Panc1 (cell line): ENCODE results near the gene PRDX4. TPM values are rescaled to one million over a fixed set of nuclear protein-coding genes. Genes with fewer than 3 reads are reported as not detected.

Experiments used
- ATAC-seq: fragments of 200-7000 bp; cut with Tn5 transposase; 2 replicates; pipeline ENCODE4 v1.9.1; 2020; ENCODE audit warnings: mild to moderate bottlenecking, moderate library complexity
- BruUV-seq: library from RNA; stranded (reverse); fragments of 400-500 nt; replicated peaks from 2 replicates; lab custom pipeline; 2021; lab: Mats Ljungman, UMichigan
- CTCF ChIA-PET: fragments of 300-600 bp; sonication (Branson Sonifier 250); formaldehyde crosslinking; loops from one replicate; lab custom pipeline; 2022; ENCODE audit warnings: antibody characterized with exemption; lab: Charles Lee
- POLR2A ChIA-PET: fragments of 300-600 bp; sonication (Branson Sonifier 250); formaldehyde crosslinking; loops from one replicate; lab custom pipeline; 2022; ENCODE audit warnings: antibody characterized with exemption; lab: Charles Lee
- DNase-seq: peaks from one replicate; pipeline ENCODE4 v3.0.0-alpha.2; 2010; ENCODE audit warnings: low read depth, low spot score
- H3K27ac ChIP-seq: 2 replicates; pipeline ENCODE4 v1.5.1; 2011; ENCODE audit warnings: mild to moderate bottlenecking, low read length, inconsistent platforms
- H3K27me3 ChIP-seq: fragments of 200-500 bp; sonication (Bioruptor generic); 2 replicates; pipeline ENCODE4 v1.6.0; 2014; ENCODE audit warnings: low read length, inconsistent platforms; ENCODE audit not compliant: control insufficient read depth, insufficient read depth
- H3K36me3 ChIP-seq: fragments of 200-500 bp; sonication (Bioruptor generic); 2 replicates; pipeline ENCODE4 v1.5.1; 2014; ENCODE audit warnings: inconsistent platforms, mild to moderate bottlenecking, low read length, moderate library complexity; ENCODE audit not compliant: control insufficient read depth, insufficient read depth
- H3K4me1 ChIP-seq: 2 replicates; pipeline ENCODE4 v1.5.1; 2011; ENCODE audit warnings: inconsistent platforms, mild to moderate bottlenecking, low read length, moderate library complexity; ENCODE audit not compliant: control insufficient read depth, insufficient read depth
- H3K4me3 ChIP-seq, 2 experiments: 2 replicates each; pipeline ENCODE4 v1.5.1; 2011 to 2012; ENCODE audit warnings: low read depth in 2 of 2, low read length in 2 of 2, mild to moderate bottlenecking in 2 of 2, inconsistent platforms in 1 of 2, moderate library complexity in 1 of 2
- H3K9me3 ChIP-seq: fragments of 200-500 bp; sonication (Bioruptor generic); 2 replicates; pipeline ENCODE4 v1.5.1; 2014; ENCODE audit warnings: low read depth, mild to moderate bottlenecking, inconsistent platforms, low read length, moderate library complexity; ENCODE audit not compliant: control insufficient read depth, insufficient read depth
- POLR2AphosphoS5 ChIP-seq: IDR thresholded peaks from 2 replicates; pipeline ENCODE4 v1.6.1; 2012; ENCODE audit warnings: mild to moderate bottlenecking, low read depth, low read length, moderate library complexity
- SIN3A ChIP-seq: IDR thresholded peaks from 2 replicates; pipeline ENCODE4 v1.6.1; 2012; ENCODE audit warnings: low read depth, mild to moderate bottlenecking, low read length, moderate library complexity, borderline replicate concordance; ENCODE audit not compliant: insufficient read depth
- TCF7L2 ChIP-seq: IDR thresholded peaks from 2 replicates; pipeline ENCODE4 v1.6.1; 2011; ENCODE audit warnings: mild to moderate bottlenecking, low read depth, low read length, inconsistent platforms
- in situ Hi-C: cut with HindIII; loops from 2 replicates; pipeline ENCODE4 v1.10.0; 2016; ENCODE audit warnings: low sequenced_read_pairs, low pct_unique_long_range_greater_than_20kb
- intact Hi-C: fragments of 100-400 bp; cut with micrococcal nuclease; formaldehyde crosslinking; loops from one replicate; pipeline ENCODE4 v1.10.0; 2022; ENCODE audit not compliant: unreplicated experiment
- total RNA-seq: library from RNA; stranded (reverse); gene quantifications from one replicate; pipeline ENCODE4 v1.2.1, GENCODE V29; 2021; ENCODE audit not compliant: unreplicated experiment
- TF ChIP-seq, protein P1 (sequence below), 2 experiments: IDR thresholded peaks; 2 replicates each; pipeline ENCODE4 v1.6.1; 2011 to 2012; ENCODE audit warnings: low read depth in 2 of 2, control low read depth in 1 of 2, low read length in 1 of 2, mild to moderate bottlenecking in 1 of 2, moderate library complexity in 1 of 2; ENCODE audit not compliant: insufficient read depth in 1 of 2
- TF ChIP-seq, protein P2 (sequence below): fragments of 450-650 bp; IDR thresholded peaks from 2 replicates; pipeline ENCODE4 v1.5.1; 2017; ENCODE audit warnings: mild to moderate bottlenecking

PRDX4 gene
- total RNA-seq, 1 experiment from 2014 or later = 106 TPM

DNA sequence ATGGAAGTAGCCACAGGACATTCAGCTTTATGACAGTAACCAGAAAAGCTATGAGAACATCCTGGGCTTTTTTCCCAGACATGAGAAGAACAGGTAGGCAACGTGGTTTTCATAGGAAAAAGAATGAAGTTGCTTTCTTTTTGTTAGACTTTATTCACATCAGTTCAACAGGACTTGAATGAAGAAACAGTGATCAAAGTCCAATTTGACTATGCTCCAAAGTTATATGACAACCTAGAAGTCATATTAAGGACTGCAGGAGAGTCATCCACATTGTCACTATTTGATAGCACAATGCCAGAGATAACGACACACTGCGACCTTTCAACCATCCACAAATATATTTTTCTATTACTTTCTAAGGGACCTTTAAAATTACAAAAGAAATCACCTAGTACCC, 39.2 kb upstream of the PRDX4 start:
- intact Hi-C loops (no loop called here), in situ Hi-C loops (no loop called here)
- ATAC-seq (no peak), DNase-seq (no peak)
- H3K4me3 ChIP-seq = no peak overlapping the region
- TF ChIP-seq, protein P1, sequence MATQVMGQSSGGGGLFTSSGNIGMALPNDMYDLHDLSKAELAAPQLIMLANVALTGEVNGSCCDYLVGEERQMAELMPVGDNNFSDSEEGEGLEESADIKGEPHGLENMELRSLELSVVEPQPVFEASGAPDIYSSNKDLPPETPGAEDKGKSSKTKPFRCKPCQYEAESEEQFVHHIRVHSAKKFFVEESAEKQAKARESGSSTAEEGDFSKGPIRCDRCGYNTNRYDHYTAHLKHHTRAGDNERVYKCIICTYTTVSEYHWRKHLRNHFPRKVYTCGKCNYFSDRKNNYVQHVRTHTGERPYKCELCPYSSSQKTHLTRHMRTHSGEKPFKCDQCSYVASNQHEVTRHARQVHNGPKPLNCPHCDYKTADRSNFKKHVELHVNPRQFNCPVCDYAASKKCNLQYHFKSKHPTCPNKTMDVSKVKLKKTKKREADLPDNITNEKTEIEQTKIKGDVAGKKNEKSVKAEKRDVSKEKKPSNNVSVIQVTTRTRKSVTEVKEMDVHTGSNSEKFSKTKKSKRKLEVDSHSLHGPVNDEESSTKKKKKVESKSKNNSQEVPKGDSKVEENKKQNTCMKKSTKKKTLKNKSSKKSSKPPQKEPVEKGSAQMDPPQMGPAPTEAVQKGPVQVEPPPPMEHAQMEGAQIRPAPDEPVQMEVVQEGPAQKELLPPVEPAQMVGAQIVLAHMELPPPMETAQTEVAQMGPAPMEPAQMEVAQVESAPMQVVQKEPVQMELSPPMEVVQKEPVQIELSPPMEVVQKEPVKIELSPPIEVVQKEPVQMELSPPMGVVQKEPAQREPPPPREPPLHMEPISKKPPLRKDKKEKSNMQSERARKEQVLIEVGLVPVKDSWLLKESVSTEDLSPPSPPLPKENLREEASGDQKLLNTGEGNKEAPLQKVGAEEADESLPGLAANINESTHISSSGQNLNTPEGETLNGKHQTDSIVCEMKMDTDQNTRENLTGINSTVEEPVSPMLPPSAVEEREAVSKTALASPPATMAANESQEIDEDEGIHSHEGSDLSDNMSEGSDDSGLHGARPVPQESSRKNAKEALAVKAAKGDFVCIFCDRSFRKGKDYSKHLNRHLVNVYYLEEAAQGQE (IDR thresholded peaks at IDR 0.05; ENCODE audit: insufficient read depth in 1 of 2, low read depth in 2 of 2, low read length in 1 of 2) = no peak
- TF ChIP-seq, protein P2, sequence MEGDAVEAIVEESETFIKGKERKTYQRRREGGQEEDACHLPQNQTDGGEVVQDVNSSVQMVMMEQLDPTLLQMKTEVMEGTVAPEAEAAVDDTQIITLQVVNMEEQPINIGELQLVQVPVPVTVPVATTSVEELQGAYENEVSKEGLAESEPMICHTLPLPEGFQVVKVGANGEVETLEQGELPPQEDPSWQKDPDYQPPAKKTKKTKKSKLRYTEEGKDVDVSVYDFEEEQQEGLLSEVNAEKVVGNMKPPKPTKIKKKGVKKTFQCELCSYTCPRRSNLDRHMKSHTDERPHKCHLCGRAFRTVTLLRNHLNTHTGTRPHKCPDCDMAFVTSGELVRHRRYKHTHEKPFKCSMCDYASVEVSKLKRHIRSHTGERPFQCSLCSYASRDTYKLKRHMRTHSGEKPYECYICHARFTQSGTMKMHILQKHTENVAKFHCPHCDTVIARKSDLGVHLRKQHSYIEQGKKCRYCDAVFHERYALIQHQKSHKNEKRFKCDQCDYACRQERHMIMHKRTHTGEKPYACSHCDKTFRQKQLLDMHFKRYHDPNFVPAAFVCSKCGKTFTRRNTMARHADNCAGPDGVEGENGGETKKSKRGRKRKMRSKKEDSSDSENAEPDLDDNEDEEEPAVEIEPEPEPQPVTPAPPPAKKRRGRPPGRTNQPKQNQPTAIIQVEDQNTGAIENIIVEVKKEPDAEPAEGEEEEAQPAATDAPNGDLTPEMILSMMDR = no peak
- TF ChIP-seq TCF7L2 = no peak
- TF ChIP-seq POLR2AphosphoS5 = no peak
- no peak for TF ChIP-seq SIN3A
- no peaks in the 10 kb centered on the region for H3K4me1 ChIP-seq
- CTCF ChIA-PET = no interaction called here
- no peaks in the 10 kb centered on the region for H3K9me3 ChIP-seq
- no peaks in the 10 kb centered on the region for H3K36me3 ChIP-seq
- POLR2A ChIA-PET = no interaction called here
- H3K27ac ChIP-seq = no peak overlapping the region
- no TSS peak for BruUV-seq
- H3K27me3 ChIP-seq = no peaks in the 10 kb centered on the region

DNA sequence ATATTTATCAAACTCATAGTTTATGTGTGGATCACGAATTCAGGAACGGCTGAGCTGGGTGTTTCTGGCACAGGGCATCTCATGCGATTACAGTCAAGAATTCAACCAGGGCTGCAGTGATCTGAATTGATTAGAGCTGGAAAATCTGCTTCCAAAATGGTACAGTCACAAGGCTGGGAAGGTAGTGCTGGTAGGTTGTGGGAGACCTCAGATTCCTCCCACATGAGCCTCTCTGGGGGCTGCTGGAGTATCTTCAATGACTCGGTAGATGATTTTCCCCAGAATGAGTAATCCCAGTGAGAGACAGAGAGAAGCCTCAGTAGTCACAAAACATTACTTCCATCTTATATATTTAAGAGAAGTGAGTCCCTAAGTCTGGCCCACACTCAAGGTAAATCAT, 36.2 kb upstream of the PRDX4 start:
- Histone ChIP-seq H3K4me1 (no peaks in the 10 kb centered on the region), H3K4me3 (no peak overlapping the region), H3K9me3 (no peaks in the 10 kb centered on the region), H3K27ac (no peak overlapping the region), H3K36me3 (no peaks in the 10 kb centered on the region), H3K27me3 (no peaks in the 10 kb centered on the region)
- DNase-seq (no peak), ATAC-seq (no peak)
- TF ChIP-seq TCF7L2 (no peak), POLR2AphosphoS5 (no peak), SIN3A (no peak)
- TF ChIP-seq, protein P1 (IDR thresholded peaks at IDR 0.05; ENCODE audit: insufficient read depth in 1 of 2, low read depth in 2 of 2, low read length in 1 of 2) = no peak
- TF ChIP-seq, protein P2 = no peak
- intact Hi-C loops = no loop called here
- ChIA-PET CTCF (no interaction called here), POLR2A (no interaction called here)
- no TSS peak for BruUV-seq
- in situ Hi-C loops = no loop called here
